Common myeloid progenitor, CD34-positive (primary cell): Measurements from ENCODE around the gene FOXP1.
A peak's percentile ranks its signal among the peaks of the same experiment; 100 is the strongest.

Experiments used
- CTCF ChIA-PET: fragments of 350-600 bp; sonication (Branson Sonifier 250); formaldehyde crosslinking; loops from one replicate; lab custom pipeline; 2021; ENCODE audit warnings: antibody characterized with exemption; lab: Charles Lee
- POLR2A ChIA-PET: fragments of 350-600 bp; sonication (Branson Sonifier 250); formaldehyde crosslinking; loops from one replicate; lab custom pipeline; 2021; ENCODE audit warnings: antibody characterized with exemption; lab: Charles Lee
- DNase-seq, 3 donors: peaks; one replicate each; pipeline versions ENCODE4 v3.0.0 to v3.0.0-alpha.2; 2013
- H3K27ac ChIP-seq, 2 experiments: 1 replicate in 1 of 2; 2 replicates in 1 of 2; pipeline ENCODE4 v1.7.0; 2013; ENCODE audit warnings: inconsistent platforms in 2 of 2, low read length in 2 of 2, mild to moderate bottlenecking in 2 of 2, low read depth in 1 of 2, moderate library complexity in 1 of 2; ENCODE audit not compliant: severe bottlenecking in 2 of 2, insufficient read depth in 1 of 2, poor library complexity in 1 of 2
- H3K27me3 ChIP-seq, 5 experiments: replicated peaks in 2 of 5; 1 replicate in 3 of 5; 2 replicates in 2 of 5; pipeline versions ENCODE4 v1.6.1 to v1.7.0; 2013; ENCODE audit warnings: low read length in 4 of 5, mild to moderate bottlenecking in 2 of 5, moderate library complexity in 2 of 5, inconsistent platforms in 1 of 5; ENCODE audit not compliant: insufficient read depth in 5 of 5, control insufficient read depth in 4 of 5
- H3K36me3 ChIP-seq, 4 experiments: 1 replicate in 2 of 4; 2 replicates in 2 of 4; pipeline versions ENCODE4 v1.6.1 to v1.7.0; 2013; ENCODE audit warnings: low read length in 3 of 4, control low read depth in 1 of 4, mild to moderate bottlenecking in 1 of 4; ENCODE audit not compliant: control insufficient read depth in 4 of 4, insufficient read depth in 4 of 4
- H3K4me1 ChIP-seq, 4 experiments: 1 replicate in 3 of 4; 2 replicates in 1 of 4; pipeline versions ENCODE4 v1.6.1 to v1.7.1; 2013; ENCODE audit warnings: low read length in 3 of 4, mild to moderate bottlenecking in 3 of 4, control low read depth in 1 of 4, inconsistent platforms in 1 of 4, moderate library complexity in 1 of 4; ENCODE audit not compliant: control insufficient read depth in 4 of 4, insufficient read depth in 4 of 4; ENCODE audit errors: control extremely low read depth in 1 of 4
- H3K4me3 ChIP-seq, 7 experiments: 1 replicate in 4 of 7; 2 replicates in 3 of 7; pipeline versions ENCODE4 v1.5.1 to v1.7.0; 2013; ENCODE audit warnings: mild to moderate bottlenecking in 7 of 7, low read length in 6 of 7, moderate library complexity in 6 of 7, inconsistent platforms in 2 of 7, low read depth in 2 of 7, control low read depth in 1 of 7; ENCODE audit not compliant: insufficient read depth in 4 of 7, control insufficient read depth in 1 of 7; ENCODE audit errors: extremely low read depth in 1 of 7
- H3K9me3 ChIP-seq, 5 experiments: 1 replicate in 4 of 5; 2 replicates in 1 of 5; pipeline versions ENCODE4 v1.6.1 to v1.7.1; 2013; ENCODE audit warnings: low read length in 4 of 5, mild to moderate bottlenecking in 2 of 5, inconsistent platforms in 1 of 5, low read depth in 1 of 5, moderate library complexity in 1 of 5; ENCODE audit not compliant: control insufficient read depth in 4 of 5, insufficient read depth in 2 of 5; ENCODE audit errors: control extremely low read depth in 1 of 5
- WGBS: methylation state at CpG from one replicate; pipeline ENCODE4 v1.1.5; 2013; ENCODE audit not compliant: insufficient coverage; 5-methylcytosine and 5-hydroxymethylcytosine counted together

FOXP1 gene

DNA sequence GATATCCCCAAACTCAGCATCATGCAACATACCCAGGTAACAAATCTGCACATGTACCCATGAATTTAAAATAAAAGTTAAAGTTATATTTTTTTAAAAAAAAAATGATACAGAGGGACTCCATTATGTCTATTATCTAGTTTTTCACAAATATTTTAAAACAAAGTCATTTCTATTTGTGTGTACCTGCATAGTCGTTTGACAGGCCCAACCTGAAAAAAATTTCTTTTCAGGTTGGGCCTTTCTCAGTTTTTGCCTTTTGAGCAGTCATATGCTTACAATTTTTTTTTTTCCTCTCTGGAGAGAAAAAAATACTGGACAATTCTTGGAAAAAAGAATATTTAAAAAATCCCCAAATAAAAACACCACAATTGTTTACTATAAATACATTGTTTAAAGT, 459.5 kb downstream of the FOXP1 start:
- H3K4me1 ChIP-seq: peaks cover 12 to 25% (median 22%) of the 10 kb centered on the region in 4 experiments

DNA sequence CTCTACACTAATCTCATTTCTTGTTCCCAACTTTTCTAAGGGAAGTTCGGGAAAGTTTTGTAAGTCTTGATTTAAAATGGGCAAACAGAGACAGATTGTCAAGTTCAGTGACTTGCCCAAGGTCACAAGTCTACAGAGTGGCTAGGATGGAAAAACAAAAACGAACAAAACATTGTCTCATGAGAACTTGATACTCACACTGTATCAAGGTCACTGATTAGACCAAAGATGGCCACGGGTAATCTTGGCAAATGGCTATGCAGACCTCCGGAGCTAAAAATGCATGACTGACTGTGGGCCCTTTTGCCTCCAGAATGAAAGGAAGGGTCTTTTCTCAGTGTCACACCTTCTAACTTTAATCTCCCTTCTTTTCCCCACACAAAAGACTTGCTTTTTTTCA, 460.9 kb downstream of the FOXP1 start:
- 98% methylated on average over 3 of the region's 4 CpGs for WGBS
- H3K9me3 ChIP-seq: no peaks in the 10 kb centered on the region
- H3K27ac ChIP-seq: no peak overlapping the region
- POLR2A ChIA-PET: no interaction called here
- H3K4me3 ChIP-seq: no peak overlapping the region
- peaks cover 0 to 5% (median 3%) of the 10 kb centered on the region in 4 experiments for H3K36me3 ChIP-seq
- no peaks in the 10 kb centered on the region for H3K27me3 ChIP-seq
- peaks cover 2 to 13% (median 9%) of the 10 kb centered on the region in 4 experiments for H3K4me1 ChIP-seq
- no peak for DNase-seq
- CTCF ChIA-PET: interaction anchor here (1.0 to 1.4 kb wide), 2 partner anchors 10 to 93 kb away, joined by 3 to 4 read pairs; no protein-coding TSS in a partner anchor

More for the DNA sequence above, 459.5 kb downstream of the FOXP1 start:
- ChIA-PET POLR2A (no interaction called here), CTCF (interaction anchor here (1.4 kb wide), 1 partner anchor 8 kb away, joined by 4 read pairs; no protein-coding TSS in a partner anchor)
- Histone ChIP-seq H3K27ac (no peak overlapping the region), H3K4me3 (no peak overlapping the region), H3K9me3 (no peaks in the 10 kb centered on the region), H3K36me3 (peaks cover 0 to 3% (median 2%) of the 10 kb centered on the region in 4 experiments), H3K27me3 (no peaks in the 10 kb centered on the region)
- no peak for DNase-seq
- no CpG with 5 or more reads among the region's 1 CpG for WGBS

DNA sequence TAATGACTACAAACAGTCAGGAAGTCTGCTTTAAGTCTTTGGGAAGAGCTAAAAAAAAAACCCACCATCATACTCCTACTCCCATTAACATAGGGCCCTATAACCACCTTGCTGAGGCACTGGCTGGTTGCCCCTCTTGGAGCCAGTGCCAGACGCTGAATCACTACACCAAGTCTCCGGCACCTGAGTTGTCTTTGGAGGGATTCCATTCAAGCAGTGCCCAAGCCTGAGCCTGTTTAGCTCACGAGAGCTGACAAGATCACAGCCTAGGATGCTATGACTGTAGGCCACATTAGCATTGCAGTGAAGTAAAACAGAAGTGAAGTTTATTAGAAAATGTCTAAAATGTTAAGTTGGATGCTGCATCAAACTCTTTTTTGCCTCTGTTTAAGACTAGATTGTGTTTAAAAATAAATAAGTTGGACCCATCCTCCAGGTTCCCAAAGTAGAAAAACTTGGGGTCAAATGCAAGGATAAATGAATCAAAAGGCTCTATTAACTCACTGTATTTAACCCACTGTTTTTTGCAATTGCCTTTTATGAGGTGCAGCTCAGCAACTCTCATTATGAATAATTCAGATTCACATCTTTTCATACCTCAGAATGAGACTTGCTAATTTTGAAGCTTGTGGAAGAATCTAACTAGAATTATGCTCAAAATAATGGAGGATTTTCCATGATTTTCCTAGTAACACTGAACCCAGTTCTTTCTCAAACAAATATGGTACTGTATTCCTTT, 461.9 kb downstream of the FOXP1 start:
- Histone ChIP-seq H3K9me3 (no peaks in the 10 kb centered on the region), H3K4me3 (no peak overlapping the region), H3K27ac (no peak overlapping the region), H3K4me1 (peaks cover 0 to 6% (median under 1%) of the 10 kb centered on the region in 4 experiments), H3K36me3 (peaks cover under 1 to 6% (median 3%) of the 10 kb centered on the region in 4 experiments), H3K27me3 (no peaks in the 10 kb centered on the region)
- POLR2A ChIA-PET: no interaction called here
- WGBS: 87% methylated on average over 3 of the region's 3 CpGs
- DNase-seq: no peak
- CTCF ChIA-PET: interaction anchor here (1.2 to 1.4 kb wide), 2 partner anchors 10 to 22 kb away, joined by 3 read pairs; no protein-coding TSS in a partner anchor

DNA sequence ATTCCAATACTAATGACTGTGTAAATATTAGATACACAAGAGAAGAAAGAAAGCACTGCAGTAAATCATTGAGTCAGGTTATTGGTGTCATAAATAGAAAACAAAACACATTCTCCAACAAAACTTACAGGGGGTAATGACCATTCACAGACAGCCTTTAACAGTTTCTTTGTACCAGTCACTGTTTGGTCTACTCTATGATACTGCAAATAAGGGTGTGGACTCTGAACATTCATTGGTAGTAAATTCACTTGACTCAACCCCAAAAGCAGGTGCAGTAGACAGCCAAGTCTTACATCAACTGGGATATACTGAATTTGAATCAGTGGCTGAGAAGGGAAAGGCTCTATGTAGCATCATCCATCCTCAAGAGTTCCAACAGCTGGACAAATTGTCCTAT, 463.5 kb downstream of the FOXP1 start:
- peaks cover 0 to 6% (median under 1%) of the 10 kb centered on the region in 4 experiments for H3K4me1 ChIP-seq
- no peaks in the 10 kb centered on the region for H3K27me3 ChIP-seq
- CTCF ChIA-PET: interaction anchor here (0.6 kb wide), 1 partner anchor 1284 kb away, joined by 3 read pairs; no protein-coding TSS in a partner anchor
- H3K27ac ChIP-seq: no peak overlapping the region
- peaks cover 2 to 6% (median 3%) of the 10 kb centered on the region in 4 experiments for H3K36me3 ChIP-seq
- POLR2A ChIA-PET: interaction anchor here (0.9 kb wide), 1 partner anchor 10 kb away, joined by 4 read pairs; no protein-coding TSS in a partner anchor
- no peaks in the 10 kb centered on the region for H3K9me3 ChIP-seq
- DNase-seq: no peak
- H3K4me3 ChIP-seq: no peak overlapping the region

DNA sequence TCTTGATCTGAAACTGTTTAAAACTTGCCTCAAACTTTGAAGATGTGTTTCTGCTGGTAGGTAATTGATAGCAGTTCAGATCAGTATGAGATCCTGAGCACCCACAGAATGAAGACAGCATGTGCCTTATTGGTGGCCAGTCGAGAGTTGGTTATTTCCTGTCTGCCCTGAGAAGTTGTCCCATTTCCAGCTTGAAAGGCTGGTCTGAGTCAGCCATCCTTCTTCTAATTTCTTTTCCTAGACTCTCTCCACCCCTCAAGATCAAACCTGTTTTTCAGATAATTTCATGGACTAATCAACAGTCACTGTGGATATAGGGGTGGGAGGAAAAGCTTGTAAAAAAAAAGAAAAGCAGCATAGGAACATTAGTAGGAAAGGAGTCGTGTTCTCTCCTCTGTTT, 464.4 kb downstream of the FOXP1 start:
- DNase-seq: no peak
- no peak overlapping the region for H3K27ac ChIP-seq
- POLR2A ChIA-PET: no interaction called here
- 100% methylated on average over 1 of the region's 2 CpGs for WGBS
- H3K9me3 ChIP-seq: no peaks in the 10 kb centered on the region
- no peak overlapping the region for H3K4me3 ChIP-seq
- peaks cover 2 to 6% (median 3%) of the 10 kb centered on the region in 4 experiments for H3K36me3 ChIP-seq
- CTCF ChIA-PET: interaction anchor here (0.6 to 1.0 kb wide), 4 partner anchors 9 to 199 kb away, joined by 3 to 5 read pairs (median 4); no protein-coding TSS in a partner anchor
- no peaks in the 10 kb centered on the region for H3K27me3 ChIP-seq
- H3K4me1 ChIP-seq: peaks cover 0 to 6% (median 0%) of the 10 kb centered on the region in 4 experiments

DNA sequence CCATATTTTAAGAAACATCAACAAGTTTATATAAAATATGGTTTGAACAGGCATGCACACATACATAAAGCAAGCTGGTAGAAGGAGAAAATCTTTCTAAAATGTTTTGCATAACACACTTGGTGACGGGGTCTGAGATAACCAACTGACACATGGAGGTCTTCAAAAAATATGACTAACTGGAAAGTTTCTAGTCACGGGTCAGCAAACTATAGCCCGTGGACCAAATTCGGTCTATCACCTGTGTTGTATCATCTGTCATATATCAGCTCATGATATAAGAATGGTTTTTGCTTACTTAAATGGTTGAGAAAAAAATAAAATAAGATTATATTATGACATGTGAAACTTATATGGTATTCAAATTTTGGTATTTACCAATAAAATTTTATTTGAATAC, 465.1 kb downstream of the FOXP1 start:
- Histone ChIP-seq H3K27me3 (no peaks in the 10 kb centered on the region), H3K36me3 (peaks cover 2 to 6% (median 3%) of the 10 kb centered on the region in 4 experiments), H3K27ac (peak overlapping the region in 1 of 2 experiments; percentile 18), H3K4me1 (peaks cover 0 to 6% (median 0%) of the 10 kb centered on the region in 4 experiments), H3K9me3 (no peaks in the 10 kb centered on the region), H3K4me3 (no peak overlapping the region)
- ChIA-PET CTCF (interaction anchor here (0.6 to 1.3 kb wide), 8 partner anchors 8 to 199 kb away, joined by 3 to 5 read pairs (median 3); no protein-coding TSS in a partner anchor), POLR2A (no interaction called here)
- DNase-seq: no peak
- 100% methylated on average over 1 of the region's 4 CpGs for WGBS
